RWPE1 (cell line): ENCODE measurements around the gene CDC27.

Source experiments
- CTCF ChIA-PET: fragments of 350-600 bp; sonication (Branson Sonifier 250); formaldehyde crosslinking; extraction: SDS; loops from one replicate; lab custom pipeline; 2021; lab: Yijun Ruan, JAX
- POLR2A ChIA-PET: fragments of 400-600 bp; formaldehyde crosslinking; extraction: SDS; loops from one replicate; lab custom pipeline; 2020; ENCODE audit warnings: antibody characterized with exemption; ENCODE audit not compliant: low non-redundant PET; lab: Yijun Ruan, JAX
- DNase-seq: peaks from one replicate; pipeline ENCODE4 v3.0.0; 2012; ENCODE audit warnings: low spot score
- H3K27ac ChIP-seq: fragments of 450-650 bp; 2 replicates; pipeline ENCODE4 v1.5.1; 2017
- TF ChIP-seq, protein P1 (sequence below): fragments of 450-650 bp; conservative IDR thresholded peaks from 2 replicates; pipeline ENCODE4 v1.5.1; 2017; ENCODE audit warnings: low read depth, mild to moderate bottlenecking

The CDC27 gene

DNA sequence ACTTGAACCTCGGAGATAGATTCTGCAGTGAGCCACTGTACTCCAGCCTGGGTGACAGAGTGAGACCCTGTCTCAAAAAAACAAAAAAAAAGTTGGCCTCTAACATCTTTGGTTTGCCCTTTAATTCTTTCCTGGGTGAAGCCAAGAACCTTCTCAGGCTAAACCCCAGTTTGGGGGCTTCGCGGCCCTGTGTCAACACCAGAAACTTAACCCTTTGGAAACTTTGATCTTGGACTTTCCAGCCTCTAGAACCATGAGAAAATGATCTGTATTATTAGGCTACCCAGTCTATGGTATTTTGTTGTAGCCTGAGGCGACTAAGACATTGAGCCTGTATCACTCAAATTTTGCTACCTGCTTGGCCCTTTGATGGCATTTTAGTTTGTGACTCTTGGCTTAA, 86.2 kb downstream of the CDC27 start:
- TF ChIP-seq, protein P1, sequence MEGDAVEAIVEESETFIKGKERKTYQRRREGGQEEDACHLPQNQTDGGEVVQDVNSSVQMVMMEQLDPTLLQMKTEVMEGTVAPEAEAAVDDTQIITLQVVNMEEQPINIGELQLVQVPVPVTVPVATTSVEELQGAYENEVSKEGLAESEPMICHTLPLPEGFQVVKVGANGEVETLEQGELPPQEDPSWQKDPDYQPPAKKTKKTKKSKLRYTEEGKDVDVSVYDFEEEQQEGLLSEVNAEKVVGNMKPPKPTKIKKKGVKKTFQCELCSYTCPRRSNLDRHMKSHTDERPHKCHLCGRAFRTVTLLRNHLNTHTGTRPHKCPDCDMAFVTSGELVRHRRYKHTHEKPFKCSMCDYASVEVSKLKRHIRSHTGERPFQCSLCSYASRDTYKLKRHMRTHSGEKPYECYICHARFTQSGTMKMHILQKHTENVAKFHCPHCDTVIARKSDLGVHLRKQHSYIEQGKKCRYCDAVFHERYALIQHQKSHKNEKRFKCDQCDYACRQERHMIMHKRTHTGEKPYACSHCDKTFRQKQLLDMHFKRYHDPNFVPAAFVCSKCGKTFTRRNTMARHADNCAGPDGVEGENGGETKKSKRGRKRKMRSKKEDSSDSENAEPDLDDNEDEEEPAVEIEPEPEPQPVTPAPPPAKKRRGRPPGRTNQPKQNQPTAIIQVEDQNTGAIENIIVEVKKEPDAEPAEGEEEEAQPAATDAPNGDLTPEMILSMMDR, result no peak
- CTCF ChIA-PET, result no interaction called here
- no peak overlapping the region for H3K27ac ChIP-seq
- no peak for DNase-seq
- POLR2A ChIA-PET, result no interaction called here

GRCh38 chr17:47099987-47100711, 88.9 kb downstream of the CDC27 start:
- TF ChIP-seq, protein P1, result no peak
- peak; percentile 79 for DNase-seq
- peak overlapping the region; percentile 71 for H3K27ac ChIP-seq
- ChIA-PET POLR2A (interaction anchor here (0.6 kb wide), 1 partner anchor 50 kb away, joined by 4 read pairs; no protein-coding TSS in a partner anchor), CTCF (interaction anchor here (0.6 kb wide), 2 partner anchors 332 to 1956 kb away, joined by 3 read pairs; no protein-coding TSS in a partner anchor)

- POLR2A ChIA-PET, result no interaction called here
- no peak for DNase-seq
Measured at GRCh38 chr17:47099451-47099986, 89.6 kb downstream of the CDC27 start.

DNA sequence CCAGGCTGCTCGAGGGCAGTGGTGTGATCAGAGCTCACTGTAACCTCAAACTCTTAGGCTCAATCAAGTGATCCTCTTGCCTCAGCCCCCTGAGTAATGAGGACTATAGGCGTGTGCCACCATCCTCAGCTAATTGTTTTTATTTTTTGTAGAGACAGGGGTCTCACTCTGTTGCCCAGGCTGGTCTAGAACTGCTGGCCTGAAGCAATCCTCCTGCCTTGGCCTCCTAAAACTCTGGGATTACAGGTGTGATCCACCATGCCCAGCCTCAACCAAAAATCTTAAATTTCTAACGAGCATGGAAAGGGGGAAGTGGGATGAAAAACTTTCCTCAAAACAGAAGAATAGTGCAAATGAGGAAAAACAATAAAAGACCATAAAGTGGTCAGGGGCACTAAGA, 92.8 kb downstream of the CDC27 start:
- ChIA-PET POLR2A (interaction anchor here (0.7 kb wide), 1 partner anchor 72 kb away, joined by 6 read pairs; no protein-coding TSS in a partner anchor), CTCF (no interaction called here)
- no peak overlapping the region for H3K27ac ChIP-seq
- DNase-seq, result no peak
- TF ChIP-seq, protein P1, result no peak

More at GRCh38 chr17:47099451-47099986, 89.6 kb downstream of the CDC27 start:
- TF ChIP-seq, protein P1, result no peak
- CTCF ChIA-PET, result interaction anchor here (0.6 kb wide), 3 partner anchors 333 to 1955 kb away, joined by 3 to 4 read pairs (median 3); no protein-coding TSS in a partner anchor
- H3K27ac ChIP-seq, result peak overlapping the region; percentile 71

DNA sequence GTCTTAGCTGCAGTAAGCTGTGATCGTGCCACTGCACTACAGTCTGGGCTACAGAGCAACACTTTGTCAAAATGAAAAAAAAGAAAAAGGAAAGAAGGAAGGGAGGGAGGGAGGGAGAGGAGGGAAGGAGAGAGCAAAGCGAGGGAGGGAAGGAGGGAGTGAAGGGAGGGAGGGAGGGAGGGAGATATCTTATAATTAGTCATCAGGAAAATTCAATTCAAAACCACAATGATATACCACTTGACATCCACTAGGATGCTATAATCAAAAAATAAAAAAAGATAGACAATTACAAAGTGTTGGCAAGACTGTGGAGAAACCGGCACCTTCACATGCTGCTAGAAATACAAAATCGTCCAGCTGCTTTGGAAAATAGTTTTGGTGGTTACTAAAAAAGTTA, 93.8 kb downstream of the CDC27 start:
- POLR2A ChIA-PET, result no interaction called here
- TF ChIP-seq, protein P1, result no peak
- CTCF ChIA-PET, result no interaction called here
- no peak for DNase-seq
- H3K27ac ChIP-seq, result no peak overlapping the region

DNA sequence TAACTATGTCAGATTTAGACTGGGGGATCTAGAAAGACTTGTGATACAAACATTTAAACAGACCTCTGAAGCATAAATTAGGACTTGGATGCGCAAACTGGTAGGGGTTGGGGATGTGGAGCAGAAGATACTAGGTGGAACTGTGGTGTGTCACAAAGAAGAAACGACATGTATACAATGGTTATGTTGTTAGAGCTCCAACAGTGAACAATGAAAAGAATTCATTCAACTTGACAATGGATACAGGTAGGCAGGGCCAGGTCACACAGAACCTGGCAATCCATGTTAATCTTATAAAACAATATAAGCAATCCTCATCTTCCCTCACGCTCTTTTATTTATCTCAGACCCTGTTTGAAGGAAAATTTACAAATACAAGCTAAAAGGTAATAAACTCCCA, 102.0 kb downstream of the CDC27 start:
- H3K27ac ChIP-seq, result no peak overlapping the region
- TF ChIP-seq, protein P1, result no peak
- no peak for DNase-seq
- ChIA-PET CTCF (interaction anchor here (0.7 kb wide), 1 partner anchor 157 kb away, joined by 3 read pairs; no protein-coding TSS in a partner anchor), POLR2A (no interaction called here)
